CD4-positive, CD25-positive, alpha-beta regulatory T cell (primary cell): ENCODE data around the gene TBATA. TPM values are rescaled to one million over a fixed set of nuclear protein-coding genes. Genes with fewer than 3 reads are reported as not detected.

Experiments
- ATAC-seq, 2 donors: fragments of 150-1000 bp; cut with Tn5 transposase; one replicate each; pipeline ENCODE4 v1.10.0; 2021; ENCODE audit warnings: low read depth in 2 of 2, moderate number of reproducible peaks in 2 of 2, moderate library complexity in 1 of 2
- DNase-seq, 3 donors: peaks; one replicate each; pipeline versions ENCODE4 v3.0.0 to v3.0.0-alpha.2; 2012 to 2022; ENCODE audit warnings: mixed read lengths in 1 of 3
- H3K27ac ChIP-seq: one replicate; pipeline ENCODE4 v1.7.0; 2013; ENCODE audit warnings: mild to moderate bottlenecking, low read length; ENCODE audit not compliant: insufficient read depth, poor library complexity, severe bottlenecking
- H3K27me3 ChIP-seq: one replicate; pipeline ENCODE4 v1.7.0; 2013; ENCODE audit warnings: low read length; ENCODE audit not compliant: control insufficient read depth, insufficient read depth
- H3K36me3 ChIP-seq: one replicate; pipeline ENCODE4 v1.7.0; 2013; ENCODE audit warnings: mild to moderate bottlenecking, low read length, moderate library complexity; ENCODE audit not compliant: control insufficient read depth, insufficient read depth
- H3K4me1 ChIP-seq: 2 replicates; pipeline ENCODE4 v1.7.0; 2013; ENCODE audit warnings: mild to moderate bottlenecking, low read length; ENCODE audit not compliant: insufficient read depth, control insufficient read depth, poor library complexity, severe bottlenecking
- H3K4me3 ChIP-seq: one replicate; pipeline ENCODE4 v1.7.0; 2013; ENCODE audit warnings: low read depth, mild to moderate bottlenecking, low read length, moderate library complexity
- H3K9me3 ChIP-seq, 2 experiments: 1 replicate in 1 of 2; 2 replicates in 1 of 2; pipeline ENCODE4 v1.7.0; 2013; ENCODE audit warnings: low read length in 2 of 2, mild to moderate bottlenecking in 1 of 2, moderate library complexity in 1 of 2; ENCODE audit not compliant: control insufficient read depth in 2 of 2
- H3K27ac Mint-ChIP-seq, 3 donors: one replicate each; pipeline ENCODE4 v1.8.0; 2020 to 2022; ENCODE audit warnings: mild to moderate bottlenecking in 3 of 3, mixed read lengths in 3 of 3, moderate library complexity in 2 of 3
- H3K27me3 Mint-ChIP-seq: one replicate; pipeline ENCODE4 v1.8.0; 2022; ENCODE audit warnings: mild to moderate bottlenecking, mixed read lengths
- H3K36me3 Mint-ChIP-seq: one replicate; pipeline ENCODE4 v1.8.0; 2020; ENCODE audit warnings: mixed read lengths
- H3K4me1 Mint-ChIP-seq, 4 donors: one replicate each; pipeline ENCODE4 v1.8.0; 2020 to 2022; ENCODE audit warnings: mixed read lengths in 4 of 4, mild to moderate bottlenecking in 1 of 4
- H3K4me3 Mint-ChIP-seq, 4 donors: one replicate each; pipeline ENCODE4 v1.8.0; 2020 to 2022; ENCODE audit warnings: mild to moderate bottlenecking in 4 of 4, mixed read lengths in 4 of 4, moderate library complexity in 3 of 4
- H3K9me3 Mint-ChIP-seq, 7 donors: one replicate each; pipeline ENCODE4 v1.8.0; 2020 to 2022; ENCODE audit warnings: mixed read lengths in 7 of 7, mild to moderate bottlenecking in 3 of 7, moderate library complexity in 2 of 7
- polyA plus RNA-seq, 4 donors: library from polyadenylated mRNA; unstranded; fragments of 300-500 nt; fragmentation: Illumina TruSeq; gene quantifications; one replicate each; pipeline ENCODE4 v1.2.3, GENCODE V29; 2021
- total RNA-seq: library from RNA; stranded (reverse); gene quantifications from one replicate; pipeline ENCODE4 v1.2.3, GENCODE V29; 2022

The TBATA gene, protein sequence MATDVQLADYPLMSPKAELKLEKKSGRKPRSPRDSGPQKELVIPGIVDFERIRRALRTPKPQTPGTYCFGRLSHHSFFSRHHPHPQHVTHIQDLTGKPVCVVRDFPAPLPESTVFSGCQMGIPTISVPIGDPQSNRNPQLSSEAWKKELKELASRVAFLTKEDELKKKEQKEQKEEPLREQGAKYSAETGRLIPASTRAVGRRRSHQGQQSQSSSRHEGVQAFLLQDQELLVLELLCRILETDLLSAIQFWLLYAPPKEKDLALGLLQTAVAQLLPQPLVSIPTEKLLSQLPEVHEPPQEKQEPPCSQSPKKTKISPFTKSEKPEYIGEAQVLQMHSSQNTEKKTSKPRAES
- total RNA-seq (not detected), polyA plus RNA-seq (not detected)

- DNase-seq: no peak
- no peak for ATAC-seq
Observed at GRCh38 chr10:70785190-70785589, at the start of gene TBATA. Gene TBATA, minus strand, starts transcription at chr10:70785377. Its CDS starts 1,998 bp downstream, at chr10:70783379.

DNA sequence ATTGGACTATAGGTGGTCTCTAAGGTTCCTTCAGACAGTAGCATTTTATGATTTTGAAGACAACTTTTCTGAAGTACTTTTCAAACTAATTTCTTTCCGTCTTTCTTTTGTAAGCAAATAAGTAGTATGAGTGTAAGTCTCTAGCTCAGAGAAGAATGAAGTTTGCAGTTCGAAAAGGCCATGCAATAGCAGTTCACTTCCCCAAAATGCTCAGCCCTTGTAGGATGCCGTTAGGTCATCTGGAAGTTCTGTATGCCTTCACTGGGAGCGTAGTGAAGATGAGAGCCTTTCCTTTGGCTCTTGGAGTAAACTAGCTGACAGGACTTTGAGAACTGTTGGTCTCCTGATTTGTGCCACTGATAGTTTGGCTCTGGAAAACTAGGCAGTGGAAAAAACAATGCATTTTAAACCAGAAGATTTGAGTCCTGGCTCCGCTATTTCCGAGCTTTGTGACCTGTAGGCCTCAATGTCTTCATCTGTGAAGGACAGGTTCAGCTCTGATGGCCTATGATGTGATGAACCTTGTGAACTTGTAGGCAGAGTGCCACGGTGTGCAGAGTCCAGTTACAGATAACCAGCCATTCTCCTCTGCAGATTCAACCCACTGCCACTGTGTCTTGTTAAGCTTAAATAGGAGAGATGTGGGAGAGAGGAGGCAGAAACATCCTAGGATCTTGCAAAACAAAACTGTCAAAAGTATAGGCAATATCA is 49.4 kb upstream of the TBATA start:
- no peak for ATAC-seq
- Histone ChIP-seq H3K4me3 (no peak overlapping the region), H3K36me3 (peaks cover 13% of the 10 kb centered on the region), H3K9me3 (peaks cover 0 to 6% of the 10 kb centered on the region in 2 experiments), H3K27me3 (no peaks in the 10 kb centered on the region), H3K4me1 (no peaks in the 10 kb centered on the region), H3K27ac (no peak overlapping the region)
- Mint-ChIP-seq H3K4me3 (no peak overlapping the region), H3K27ac (no peak overlapping the region), H3K9me3 (peaks cover 0 to 6% (median 2%) of the 10 kb centered on the region in 7 donors), H3K27me3 (no peaks in the 10 kb centered on the region), H3K36me3 (peaks cover 47% of the 10 kb centered on the region), H3K4me1 (peaks cover 14 to 27% (median 17%) of the 10 kb centered on the region in 4 donors)
- no peak for DNase-seq

More at GRCh38 chr10:70785190-70785589, at the start of gene TBATA:
- Mint-ChIP-seq H3K4me1 (no peaks in the 10 kb centered on the region), H3K27me3 (peaks cover 54% of the 10 kb centered on the region), H3K27ac (no peak within 1 kb of the TSS), H3K4me3 (no peak within 1 kb of the TSS), H3K9me3 (no peaks in the 10 kb centered on the region), H3K36me3 (no peaks in the 10 kb centered on the region)
- H3K4me3 ChIP-seq: no peak within 1 kb of the TSS
- H3K4me1 ChIP-seq: no peaks in the 10 kb centered on the region
- no peaks in the 10 kb centered on the region for H3K36me3 ChIP-seq
- no peaks in the 10 kb centered on the region for H3K27me3 ChIP-seq
- no peak within 1 kb of the TSS for H3K27ac ChIP-seq
- no peaks in the 10 kb centered on the region for H3K9me3 ChIP-seq

- Mint-ChIP-seq H3K27me3 (no peaks in the 10 kb centered on the region), H3K9me3 (peaks cover 0 to 6% (median 2%) of the 10 kb centered on the region in 7 donors), H3K36me3 (peaks cover 48% of the 10 kb centered on the region), H3K4me1 (peaks cover 14 to 29% (median 17%) of the 10 kb centered on the region in 4 donors), H3K27ac (no peak overlapping the region), H3K4me3 (no peak overlapping the region)
- H3K27ac ChIP-seq: no peak overlapping the region
- no peaks in the 10 kb centered on the region for H3K4me1 ChIP-seq
- H3K27me3 ChIP-seq: no peaks in the 10 kb centered on the region
- no peak for DNase-seq
- peaks cover 0 to 6% of the 10 kb centered on the region in 2 experiments for H3K9me3 ChIP-seq
- no peak overlapping the region for H3K4me3 ChIP-seq
- H3K36me3 ChIP-seq: peaks cover 13% of the 10 kb centered on the region
- ATAC-seq: no peak
Observed at GRCh38 chr10:70834021-70834420, 48.8 kb upstream of the TBATA start.

- Histone ChIP-seq H3K27ac (no peak overlapping the region), H3K27me3 (no peaks in the 10 kb centered on the region), H3K4me1 (no peaks in the 10 kb centered on the region), H3K36me3 (peaks cover 16% of the 10 kb centered on the region), H3K9me3 (peaks cover 0 to 6% of the 10 kb centered on the region in 2 experiments), H3K4me3 (no peak overlapping the region)
- H3K4me1 Mint-ChIP-seq: peaks cover 14 to 29% (median 17%) of the 10 kb centered on the region in 4 donors
- no peaks in the 10 kb centered on the region for H3K27me3 Mint-ChIP-seq
- DNase-seq: no peak
- no peak overlapping the region for H3K27ac Mint-ChIP-seq
- H3K36me3 Mint-ChIP-seq: peaks cover 51% of the 10 kb centered on the region
- ATAC-seq: no peak
- peaks cover 0 to 6% (median 2%) of the 10 kb centered on the region in 7 donors for H3K9me3 Mint-ChIP-seq
- H3K4me3 Mint-ChIP-seq: no peak overlapping the region
Observed at GRCh38 chr10:70833601-70834000, 48.4 kb upstream of the TBATA start.

DNA sequence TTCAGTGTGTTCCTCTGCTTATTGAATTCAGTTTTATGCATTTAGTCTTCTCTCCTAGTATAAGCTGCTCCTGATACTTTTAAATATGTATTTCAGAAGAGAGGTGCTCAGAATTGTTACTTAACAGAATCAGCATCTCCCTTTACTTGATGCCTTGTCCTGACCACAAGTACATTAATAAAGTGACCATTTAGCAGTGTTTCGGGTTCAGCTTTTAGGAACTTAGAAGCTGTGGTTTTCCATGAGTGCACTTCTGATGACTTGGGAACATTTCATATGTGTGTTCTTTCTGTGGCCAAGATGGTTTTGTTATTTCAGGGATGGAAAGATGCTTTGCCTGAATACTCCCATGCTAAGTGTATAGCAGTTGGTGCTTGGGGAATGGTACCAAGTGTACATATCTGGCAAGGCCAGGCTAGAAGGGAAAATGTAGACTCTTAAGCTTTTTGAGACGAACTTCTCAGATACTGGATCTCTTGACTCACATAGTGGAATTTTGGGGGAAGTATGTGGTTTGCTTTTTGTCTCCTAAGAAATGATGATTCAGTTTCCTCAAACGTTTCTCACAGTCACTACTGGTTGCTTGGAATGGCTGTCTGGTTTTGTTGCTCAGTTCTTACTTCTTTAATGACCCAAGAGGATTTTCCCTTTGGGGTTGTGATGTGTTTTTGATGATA is 47.8 kb upstream of the TBATA start:
- DNase-seq: no peak
- Histone ChIP-seq H3K27ac (no peak overlapping the region), H3K27me3 (no peaks in the 10 kb centered on the region), H3K36me3 (peaks cover 15% of the 10 kb centered on the region), H3K4me1 (no peaks in the 10 kb centered on the region), H3K4me3 (no peak overlapping the region), H3K9me3 (peaks cover 0 to 6% of the 10 kb centered on the region in 2 experiments)
- peak overlapping the region in 1 of 3 donors; percentile 18 for H3K27ac Mint-ChIP-seq
- H3K9me3 Mint-ChIP-seq: peaks cover 0 to 6% (median 2%) of the 10 kb centered on the region in 7 donors
- peaks cover 10 to 26% (median 12%) of the 10 kb centered on the region in 4 donors for H3K4me1 Mint-ChIP-seq
- H3K36me3 Mint-ChIP-seq: peaks cover 47% of the 10 kb centered on the region
- H3K4me3 Mint-ChIP-seq: no peak overlapping the region
- H3K27me3 Mint-ChIP-seq: no peaks in the 10 kb centered on the region
- ATAC-seq: no peak

DNA sequence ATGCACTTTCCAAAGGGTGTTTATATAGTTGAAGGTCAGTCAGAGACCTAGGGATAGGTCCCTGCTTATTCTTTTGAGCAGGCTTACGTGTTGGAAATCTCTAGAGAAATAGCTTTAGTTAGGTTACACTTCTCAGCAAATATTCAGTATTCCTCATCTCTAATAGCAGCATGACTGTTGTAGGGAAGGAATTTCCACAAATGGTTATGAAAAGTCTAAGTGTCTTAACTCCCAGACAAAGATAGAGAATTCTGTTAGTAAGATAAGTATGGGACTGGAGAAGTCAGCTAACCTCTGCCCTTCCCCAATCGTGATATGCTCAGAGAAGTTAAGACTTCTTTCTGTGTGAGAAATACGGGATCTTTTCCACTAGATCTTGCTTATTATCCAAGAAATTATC is 47.0 kb upstream of the TBATA start:
- H3K27ac ChIP-seq: no peak overlapping the region
- H3K36me3 ChIP-seq: peaks cover 7% of the 10 kb centered on the region
- no peak for ATAC-seq
- Mint-ChIP-seq H3K4me1 (peaks cover 10 to 29% (median 13%) of the 10 kb centered on the region in 4 donors), H3K9me3 (peaks cover 0 to 2% (median 0%) of the 10 kb centered on the region in 7 donors), H3K27ac (no peak overlapping the region), H3K27me3 (no peaks in the 10 kb centered on the region), H3K4me3 (no peak overlapping the region), H3K36me3 (peaks cover 40% of the 10 kb centered on the region)
- H3K27me3 ChIP-seq: no peaks in the 10 kb centered on the region
- no peak for DNase-seq
- peaks cover 0 to under 1% of the 10 kb centered on the region in 2 experiments for H3K9me3 ChIP-seq
- H3K4me1 ChIP-seq: no peaks in the 10 kb centered on the region
- H3K4me3 ChIP-seq: no peak overlapping the region

- ATAC-seq (no peak), DNase-seq (no peak)
- Histone ChIP-seq H3K9me3 (no peaks in the 10 kb centered on the region), H3K27ac (no peak overlapping the region), H3K27me3 (no peaks in the 10 kb centered on the region), H3K36me3 (peaks cover 12% of the 10 kb centered on the region), H3K4me1 (no peaks in the 10 kb centered on the region), H3K4me3 (no peak overlapping the region)
- Mint-ChIP-seq H3K4me1 (peaks cover 10 to 26% (median 16%) of the 10 kb centered on the region in 4 donors), H3K4me3 (no peak overlapping the region), H3K36me3 (peaks cover 35% of the 10 kb centered on the region), H3K9me3 (no peaks in the 10 kb centered on the region), H3K27ac (no peak overlapping the region), H3K27me3 (no peaks in the 10 kb centered on the region)
Observed at GRCh38 chr10:70830164-70830563, 45.0 kb upstream of the TBATA start.
